NT2/D1 (cell line): ENCODE measurements around the gene XYLT1.

Source experiments
- SUZ12 ChIP-seq: IDR thresholded peaks from 2 replicates; pipeline ENCODE4 v1.6.1; 2011; ENCODE audit not compliant: insufficient read length, insufficient read depth; ENCODE audit errors: extremely low read depth
- YY1 ChIP-seq: IDR thresholded peaks from 2 replicates; pipeline ENCODE4 v1.6.1; 2011; ENCODE audit not compliant: insufficient read length, insufficient read depth
- ZNF274 ChIP-seq: IDR thresholded peaks from 2 replicates; pipeline ENCODE4 v1.6.1; 2011; ENCODE audit warnings: mild to moderate bottlenecking, low read depth, low read length

- TF ChIP-seq ZNF274 (no peak), SUZ12 (no peak), YY1 (no peak)
Measured at GRCh38 chr16:17261197-17261858, 209.4 kb downstream of the XYLT1 start.
